Endodermal cell (in vitro differentiated cells): ENCODE data around the gene COX11. TPM values are rescaled to one million over a fixed set of nuclear protein-coding genes. Genes with fewer than 3 reads are reported as not detected.

Experiments used
- DNase-seq: peaks from one replicate; pipeline ENCODE4 v3.0.0-alpha.2; 2017
- H3K27ac ChIP-seq: 2 replicates; pipeline ENCODE4 v1.5.1; 2013; ENCODE audit warnings: mild to moderate bottlenecking, low read depth, low read length, moderate library complexity
- H3K27me3 ChIP-seq: 2 replicates; pipeline ENCODE4 v1.6.1; 2013; ENCODE audit warnings: mild to moderate bottlenecking, low read length, moderate library complexity; ENCODE audit not compliant: insufficient read depth, control insufficient read depth, poor library complexity, severe bottlenecking
- H3K36me3 ChIP-seq: 2 replicates; pipeline ENCODE4 v1.7.0; 2013; ENCODE audit warnings: mild to moderate bottlenecking, low read length, moderate library complexity; ENCODE audit not compliant: control insufficient read depth, insufficient read depth
- H3K4me1 ChIP-seq: one replicate; pipeline ENCODE4 v1.7.0; 2013; ENCODE audit warnings: low read length; ENCODE audit not compliant: control insufficient read depth, insufficient read depth
- H3K4me3 ChIP-seq: 2 replicates; pipeline ENCODE4 v1.5.1; 2013; ENCODE audit warnings: mild to moderate bottlenecking, low read length, moderate library complexity
- H3K9ac ChIP-seq: 2 replicates; pipeline ENCODE4 v1.6.1; 2013; ENCODE audit warnings: mild to moderate bottlenecking, low read length, moderate library complexity; ENCODE audit not compliant: poor library complexity, severe bottlenecking; ENCODE audit errors: extremely low read depth
- H3K9me3 ChIP-seq: 2 replicates; pipeline ENCODE4 v1.6.1; 2013; ENCODE audit warnings: mild to moderate bottlenecking, low read length, moderate library complexity; ENCODE audit not compliant: control insufficient read depth
- H3K27ac Mint-ChIP-seq: 2 replicates; pipeline ENCODE4 v1.8.0; 2020; ENCODE audit warnings: mixed read lengths
- H3K27me3 Mint-ChIP-seq: 2 replicates; pipeline ENCODE4 v1.8.0; 2021; ENCODE audit warnings: mild to moderate bottlenecking, mixed read lengths; ENCODE audit not compliant: insufficient read depth
- H3K36me3 Mint-ChIP-seq: 2 replicates; pipeline ENCODE4 v1.8.0; 2020; ENCODE audit warnings: low read depth, mixed read lengths
- H3K4me1 Mint-ChIP-seq: 2 replicates; pipeline ENCODE4 v1.8.0; 2020; ENCODE audit warnings: mixed read lengths
- H3K4me3 Mint-ChIP-seq: 2 replicates; pipeline ENCODE4 v1.8.0; 2020; ENCODE audit warnings: mild to moderate bottlenecking, moderate library complexity, mixed read lengths
- H3K9me3 Mint-ChIP-seq: 2 replicates; pipeline ENCODE4 v1.8.0; 2020; ENCODE audit warnings: mild to moderate bottlenecking, mixed read lengths
- CTCF ChIP-seq: fragments of 200-600 bp; sonication (generic); conservative IDR thresholded peaks from 2 replicates; pipeline ENCODE4 v1.5.0; 2021; ENCODE audit warnings: antibody characterized with exemption, mild to moderate bottlenecking
- WGBS, 2 experiments: methylation state at CpG; one replicate each; pipeline versions ENCODE4 v1.1.5 to v1.1.7; 2013; ENCODE audit warnings: missing lambda C conversion rate in 2 of 2, mixed read lengths in 1 of 2; ENCODE audit not compliant: insufficient coverage in 1 of 2, insufficient read length in 1 of 2; 5-methylcytosine and 5-hydroxymethylcytosine counted together
- total RNA-seq, 2 donors: library from RNA; stranded (reverse); fragmentation: NEBNext Ultra II Directional in 1 of 2; extraction: Animal tissue kit (Norgen Biotek cat#: 25700) in 1 of 2; gene quantifications; 2 replicates in 1 of 2; 3 replicates in 1 of 2; pipeline ENCODE4 v1.2.1, GENCODE V29; 2021

Gene COX11
- total RNA-seq, 2 donors from 2014 or later: 85.3 to 86.2 TPM

- Histone ChIP-seq H3K36me3 (no peaks in the 10 kb centered on the region), H3K9me3 (peaks cover 28% of the 10 kb centered on the region), H3K4me3 (no peak overlapping the region), H3K27ac (no peak overlapping the region), H3K9ac (no peak overlapping the region), H3K27me3 (no peaks in the 10 kb centered on the region), H3K4me1 (no peaks in the 10 kb centered on the region)
- Mint-ChIP-seq H3K27ac (no peak overlapping the region), H3K9me3 (peaks cover 20% of the 10 kb centered on the region), H3K27me3 (no peaks in the 10 kb centered on the region), H3K36me3 (peaks cover 32% of the 10 kb centered on the region), H3K4me1 (no peaks in the 10 kb centered on the region), H3K4me3 (no peak overlapping the region)
- WGBS, 2 experiments: 47 to 62% methylated on average over 3 of the region's 3 CpGs
- no peak for TF ChIP-seq CTCF
- DNase-seq: no peak
These were observed 11.9 kb upstream of the COX11 start for GRCh38 chr17:54980375-54980774.

- Histone ChIP-seq H3K27ac (no peak overlapping the region), H3K9me3 (peaks cover 28% of the 10 kb centered on the region), H3K27me3 (no peaks in the 10 kb centered on the region), H3K4me1 (no peaks in the 10 kb centered on the region), H3K9ac (no peak overlapping the region), H3K4me3 (peak overlapping the region; percentile 43), H3K36me3 (no peaks in the 10 kb centered on the region)
- no peak for TF ChIP-seq CTCF
- H3K4me1 Mint-ChIP-seq: no peaks in the 10 kb centered on the region
- peaks cover 34% of the 10 kb centered on the region for H3K36me3 Mint-ChIP-seq
- no peak overlapping the region for H3K4me3 Mint-ChIP-seq
- no peak overlapping the region for H3K27ac Mint-ChIP-seq
- DNase-seq: no peak
- H3K9me3 Mint-ChIP-seq: peaks cover 23% of the 10 kb centered on the region
- no peaks in the 10 kb centered on the region for H3K27me3 Mint-ChIP-seq
These were observed 11.2 kb upstream of the COX11 start for GRCh38 chr17:54979657-54980056.

GRCh38 chr17:54977744-54978143, 9.3 kb upstream of the COX11 start:
- Histone ChIP-seq H3K9ac (no peak overlapping the region), H3K9me3 (peaks cover 28% of the 10 kb centered on the region), H3K27me3 (no peaks in the 10 kb centered on the region), H3K36me3 (no peaks in the 10 kb centered on the region), H3K4me1 (no peaks in the 10 kb centered on the region), H3K4me3 (no peak overlapping the region), H3K27ac (no peak overlapping the region)
- no peaks in the 10 kb centered on the region for H3K27me3 Mint-ChIP-seq
- TF ChIP-seq CTCF: no peak
- no peak overlapping the region for H3K27ac Mint-ChIP-seq
- DNase-seq: no peak
- peaks cover 34% of the 10 kb centered on the region for H3K36me3 Mint-ChIP-seq
- WGBS, 2 experiments: 91 to 96% methylated on average over 2 of the region's 2 CpGs
- H3K4me3 Mint-ChIP-seq: no peak overlapping the region
- H3K4me1 Mint-ChIP-seq: peaks cover 1% of the 10 kb centered on the region
- peaks cover 24% of the 10 kb centered on the region for H3K9me3 Mint-ChIP-seq
